ENCODE data around the gene DBP. TPM values are rescaled to one million over a fixed set of nuclear protein-coding genes. Genes with fewer than 3 reads are reported as not detected.

The DBP gene
- total and polyA plus RNA-seq, 2 donors (not counting 1 experiment from before 2014, with no cell fraction given), result 4.8 to 23.6 TPM

DNA sequence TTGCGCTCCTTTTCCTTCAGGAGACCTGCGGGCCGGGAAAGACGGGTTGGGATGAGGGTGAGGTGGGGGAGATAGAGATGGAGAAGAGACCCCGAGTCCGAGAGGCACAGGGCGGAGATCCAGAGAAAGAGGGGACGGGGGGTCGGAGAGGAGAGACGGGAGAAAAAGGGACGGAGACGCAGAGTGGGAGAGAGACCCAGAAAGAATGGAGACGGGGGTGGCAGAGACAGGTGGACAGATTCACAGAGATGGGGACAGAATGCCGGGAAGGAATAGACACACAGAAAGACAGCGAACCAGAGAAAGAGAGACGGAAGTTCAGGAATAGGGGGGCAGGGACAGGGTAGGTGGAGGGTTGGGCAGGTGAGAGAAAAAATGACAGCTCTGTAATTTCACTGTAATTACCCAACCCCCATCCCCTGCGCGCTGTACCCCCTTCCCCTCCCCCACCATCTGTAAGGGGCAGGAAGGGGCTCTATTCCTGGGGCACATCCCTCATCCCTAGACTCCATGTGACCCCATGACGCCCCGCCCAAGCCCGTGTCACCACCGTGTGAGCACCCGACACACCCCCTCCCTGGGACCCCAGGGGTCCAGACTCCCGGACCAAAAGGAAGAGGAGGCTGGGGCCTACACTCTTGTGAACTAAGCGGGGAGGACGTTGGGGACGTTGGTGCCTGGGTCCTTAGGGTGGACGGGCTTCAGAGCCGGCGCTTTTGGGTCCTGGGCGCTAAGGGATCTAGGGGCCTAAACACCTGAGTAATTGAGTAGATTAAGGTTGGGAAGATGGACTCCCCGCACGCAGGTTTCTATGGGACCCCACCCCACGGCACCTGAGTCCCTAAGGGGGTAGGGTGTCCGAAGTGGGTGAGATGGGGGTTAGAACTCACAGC lies 967 bp downstream of the DBP start:
- H3K36me3 ChIP-seq (ENCODE audit: control insufficient read depth, insufficient read depth, low read length), result no peaks in the 10 kb centered on the region
- no peak overlapping the region for H3K27ac ChIP-seq (ENCODE audit: insufficient read depth, low read length)
- H3K9me3 ChIP-seq (ENCODE audit: control insufficient read depth, insufficient read depth, low read depth, low read length), result no peaks in the 10 kb centered on the region
- TF ChIP-seq EZH2 (IDR thresholded peaks at IDR 0.05; ENCODE audit: low read length, missing control alignments), result no peak
- TF ChIP-seq, protein P1, sequence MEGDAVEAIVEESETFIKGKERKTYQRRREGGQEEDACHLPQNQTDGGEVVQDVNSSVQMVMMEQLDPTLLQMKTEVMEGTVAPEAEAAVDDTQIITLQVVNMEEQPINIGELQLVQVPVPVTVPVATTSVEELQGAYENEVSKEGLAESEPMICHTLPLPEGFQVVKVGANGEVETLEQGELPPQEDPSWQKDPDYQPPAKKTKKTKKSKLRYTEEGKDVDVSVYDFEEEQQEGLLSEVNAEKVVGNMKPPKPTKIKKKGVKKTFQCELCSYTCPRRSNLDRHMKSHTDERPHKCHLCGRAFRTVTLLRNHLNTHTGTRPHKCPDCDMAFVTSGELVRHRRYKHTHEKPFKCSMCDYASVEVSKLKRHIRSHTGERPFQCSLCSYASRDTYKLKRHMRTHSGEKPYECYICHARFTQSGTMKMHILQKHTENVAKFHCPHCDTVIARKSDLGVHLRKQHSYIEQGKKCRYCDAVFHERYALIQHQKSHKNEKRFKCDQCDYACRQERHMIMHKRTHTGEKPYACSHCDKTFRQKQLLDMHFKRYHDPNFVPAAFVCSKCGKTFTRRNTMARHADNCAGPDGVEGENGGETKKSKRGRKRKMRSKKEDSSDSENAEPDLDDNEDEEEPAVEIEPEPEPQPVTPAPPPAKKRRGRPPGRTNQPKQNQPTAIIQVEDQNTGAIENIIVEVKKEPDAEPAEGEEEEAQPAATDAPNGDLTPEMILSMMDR (conservative IDR thresholded peaks at IDR 0.05 in 1 of 2, IDR thresholded peaks at IDR 0.05 in 1 of 2; ENCODE audit: low read depth in 1 of 2, low read length in 2 of 2), result no peak
- no peaks in the 10 kb centered on the region for H3K79me2 ChIP-seq (ENCODE audit: control insufficient read depth, insufficient read depth, low read length)
- H3K4me1 ChIP-seq (ENCODE audit: control insufficient read depth, extremely low read depth, insufficient read depth, low read length), result peaks cover 37% of the 10 kb centered on the region
- no peak for DNase-seq (ENCODE audit: low read depth in 2 of 2)
- peak overlapping the region; percentile 87 for H3K4me2 ChIP-seq (ENCODE audit: extremely low read depth, insufficient read depth, low read length)
- no peaks in the 10 kb centered on the region for H4K20me1 ChIP-seq (ENCODE audit: control insufficient read depth, extremely low read depth, insufficient read depth, low read length)
- peak overlapping the region; percentile 42 for H3K9ac ChIP-seq (ENCODE audit: insufficient read depth, low read length)
- H2AFZ ChIP-seq (ENCODE audit: low read length), result no peak overlapping the region
- H3K4me3 ChIP-seq (replicated peaks in 1 of 4; ENCODE audit: control extremely low read depth in 1 of 4, insufficient read depth in 1 of 4, low read depth in 3 of 4, low read length in 4 of 4), result peak overlapping the region; percentile 53 to 76 (median 57)
- no peaks in the 10 kb centered on the region for H3K27me3 ChIP-seq (ENCODE audit: control insufficient read depth, insufficient read depth, low read length)

DNA sequence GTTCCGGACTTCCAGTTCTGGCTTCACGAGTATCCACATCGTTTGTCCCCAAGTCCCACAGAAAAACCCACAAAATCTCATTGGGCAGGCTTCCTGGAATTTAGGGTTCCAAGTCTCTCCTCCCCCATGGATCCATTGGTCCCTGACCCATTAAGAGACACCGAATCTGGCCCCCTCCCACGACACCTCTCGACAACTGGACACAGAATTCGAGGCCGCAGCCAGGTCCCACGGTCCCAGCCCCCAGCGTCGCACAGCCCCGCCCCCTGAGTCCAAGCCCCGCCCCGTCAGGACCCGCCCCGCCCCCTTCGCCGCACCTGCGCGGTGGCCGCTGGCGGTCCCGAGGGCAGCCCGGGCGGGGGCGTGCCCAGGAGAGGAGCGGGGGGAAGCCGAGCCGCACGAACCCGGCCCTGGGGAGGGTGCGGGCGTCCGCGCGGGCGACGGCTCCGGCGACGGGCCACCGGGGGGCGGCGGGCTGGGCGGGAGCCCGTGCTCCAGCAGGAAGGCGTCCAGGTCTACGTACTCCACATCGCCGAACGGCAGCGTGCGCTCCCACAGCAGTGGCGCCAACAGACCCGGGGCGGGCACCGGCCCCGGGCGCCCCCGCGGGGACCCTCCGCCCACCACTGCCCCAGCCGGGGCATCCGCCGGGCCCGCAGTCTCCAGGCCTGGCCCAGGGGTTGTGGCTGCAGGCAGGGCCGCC lies 1.8 kb downstream of the DBP start:
- H3K27me3 ChIP-seq (ENCODE audit: control insufficient read depth, insufficient read depth, low read length), result no peaks in the 10 kb centered on the region
- peak overlapping the region; percentile 87 for H3K4me2 ChIP-seq (ENCODE audit: extremely low read depth, insufficient read depth, low read length)
- H3K9me3 ChIP-seq (ENCODE audit: control insufficient read depth, insufficient read depth, low read depth, low read length), result no peaks in the 10 kb centered on the region
- no peaks in the 10 kb centered on the region for H3K79me2 ChIP-seq (ENCODE audit: control insufficient read depth, insufficient read depth, low read length)
- no peak for DNase-seq (ENCODE audit: low read depth in 2 of 2)
- H3K9ac ChIP-seq (ENCODE audit: insufficient read depth, low read length), result peak overlapping the region; percentile 42
- H2AFZ ChIP-seq (ENCODE audit: low read length), result no peak overlapping the region
- peaks cover 41% of the 10 kb centered on the region for H3K4me1 ChIP-seq (ENCODE audit: control insufficient read depth, extremely low read depth, insufficient read depth, low read length)
- peak overlapping the region; percentile 77 for H3K27ac ChIP-seq (ENCODE audit: insufficient read depth, low read length)
- no peaks in the 10 kb centered on the region for H4K20me1 ChIP-seq (ENCODE audit: control insufficient read depth, extremely low read depth, insufficient read depth, low read length)
- no peaks in the 10 kb centered on the region for H3K36me3 ChIP-seq (ENCODE audit: control insufficient read depth, insufficient read depth, low read length)
- no peak for TF ChIP-seq EZH2 (IDR thresholded peaks at IDR 0.05; ENCODE audit: low read length, missing control alignments)
- peak overlapping the region in 3 of 4 experiments; percentile 40 to 76 (median 53) for H3K4me3 ChIP-seq (replicated peaks in 1 of 4; ENCODE audit: control extremely low read depth in 1 of 4, insufficient read depth in 1 of 4, low read depth in 3 of 4, low read length in 4 of 4)

DNA sequence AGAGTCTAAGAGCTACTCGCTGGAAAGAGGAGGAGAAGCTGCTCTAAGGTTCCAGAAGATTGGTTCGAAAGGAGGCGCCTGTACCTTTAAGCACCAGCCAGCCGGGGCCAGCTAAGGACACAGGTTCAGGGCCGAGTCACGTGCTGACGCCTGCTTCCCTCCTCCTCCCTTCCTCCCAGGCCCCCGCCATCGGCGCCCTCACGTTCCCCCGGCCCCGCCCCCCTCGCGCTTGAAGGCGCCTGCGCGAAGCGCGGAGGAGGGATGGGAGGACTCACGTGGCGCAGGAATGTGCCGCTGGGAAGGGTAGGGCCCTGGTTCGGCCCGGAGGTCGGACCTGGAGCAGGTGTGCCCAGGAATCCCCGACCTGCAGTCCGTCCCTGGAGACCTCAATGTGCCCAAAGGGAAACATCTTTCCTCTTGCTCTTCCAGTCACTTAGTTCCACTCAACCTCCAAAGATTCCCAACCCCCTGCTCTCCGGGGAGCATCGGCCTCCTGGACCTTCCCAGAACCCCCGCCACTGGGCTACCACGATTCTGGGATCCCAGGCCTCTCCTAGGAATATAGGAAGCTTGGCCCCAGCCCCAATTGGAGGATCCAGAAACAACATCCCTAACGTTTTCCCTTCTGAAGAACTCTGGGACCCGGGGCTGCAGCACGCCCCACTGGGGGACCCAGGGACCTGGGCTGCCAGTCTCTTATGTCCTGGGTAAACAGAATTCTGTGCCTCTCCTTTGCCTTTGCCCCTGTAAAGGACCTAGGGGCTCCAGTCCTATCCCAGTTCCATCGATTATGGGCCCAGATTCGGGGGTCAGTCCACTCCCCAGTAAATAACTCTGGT lies 2.5 kb downstream of the DBP start:
- H3K4me3 ChIP-seq (replicated peaks in 1 of 4; ENCODE audit: control extremely low read depth in 1 of 4, insufficient read depth in 1 of 4, low read depth in 3 of 4, low read length in 4 of 4), result peak overlapping the region; percentile 20 to 76 (median 34)
- H3K9me3 ChIP-seq (ENCODE audit: control insufficient read depth, insufficient read depth, low read depth, low read length), result no peaks in the 10 kb centered on the region
- H2AFZ ChIP-seq (ENCODE audit: low read length), result peak overlapping the region; percentile 80
- H3K27ac ChIP-seq (ENCODE audit: insufficient read depth, low read length), result peak overlapping the region; percentile 77
- H3K9ac ChIP-seq (ENCODE audit: insufficient read depth, low read length), result peak overlapping the region; percentile 53
- DNase-seq (ENCODE audit: low read depth in 2 of 2), result peak; percentile 90 to 95
- no peaks in the 10 kb centered on the region for H3K27me3 ChIP-seq (ENCODE audit: control insufficient read depth, insufficient read depth, low read length)
- no peaks in the 10 kb centered on the region for H3K36me3 ChIP-seq (ENCODE audit: control insufficient read depth, insufficient read depth, low read length)
- TF ChIP-seq, protein P1 (conservative IDR thresholded peaks at IDR 0.05 in 1 of 2, IDR thresholded peaks at IDR 0.05 in 1 of 2; ENCODE audit: low read depth in 1 of 2, low read length in 2 of 2), result no peak
- no peak for TF ChIP-seq EZH2 (IDR thresholded peaks at IDR 0.05; ENCODE audit: low read length, missing control alignments)
- H3K4me2 ChIP-seq (ENCODE audit: extremely low read depth, insufficient read depth, low read length), result peak overlapping the region; percentile 99
- no peaks in the 10 kb centered on the region for H3K79me2 ChIP-seq (ENCODE audit: control insufficient read depth, insufficient read depth, low read length)
- H3K4me1 ChIP-seq (ENCODE audit: control insufficient read depth, extremely low read depth, insufficient read depth, low read length), result peaks cover 43% of the 10 kb centered on the region
- H4K20me1 ChIP-seq (ENCODE audit: control insufficient read depth, extremely low read depth, insufficient read depth, low read length), result no peaks in the 10 kb centered on the region
